Natural killer cell (primary cell): ENCODE data around the gene CD209. TPM values are rescaled to one million over a fixed set of nuclear protein-coding genes. Genes with fewer than 3 reads are reported as not detected.

Experiments used
- ATAC-seq, 3 donors: fragments of 150-1000 bp in 2 of 3; fragments of 200-7000 bp in 1 of 3; cut with Tn5 transposase; 1 replicate in 1 of 3; 2 replicates in 2 of 3; pipeline ENCODE4 v1.10.0; 2021; ENCODE audit warnings: mild to moderate bottlenecking in 2 of 3, moderate library complexity in 2 of 3
- DNase-seq, 2 donors: peaks; one replicate each; pipeline versions ENCODE4 v3.0.0 to v3.0.0-alpha.2; 2013 to 2021; ENCODE audit warnings: mixed read lengths in 1 of 2
- H3K27ac ChIP-seq: one replicate; pipeline ENCODE4 v1.5.1; 2013; ENCODE audit warnings: mild to moderate bottlenecking, low read length
- H3K27me3 ChIP-seq: one replicate; pipeline ENCODE4 v1.6.1; 2013; ENCODE audit warnings: low read length; ENCODE audit not compliant: control insufficient read depth, insufficient read depth
- H3K36me3 ChIP-seq: one replicate; pipeline ENCODE4 v1.6.1; 2013; ENCODE audit warnings: low read length; ENCODE audit not compliant: control insufficient read depth, insufficient read depth
- H3K4me1 ChIP-seq: one replicate; pipeline ENCODE4 v1.6.1; 2013; ENCODE audit warnings: low read length; ENCODE audit not compliant: control insufficient read depth, insufficient read depth
- H3K4me3 ChIP-seq: one replicate; pipeline ENCODE4 v1.5.1; 2013; ENCODE audit warnings: low read length
- H3K9me3 ChIP-seq: one replicate; pipeline ENCODE4 v1.6.1; 2013; ENCODE audit warnings: low read length; ENCODE audit not compliant: control insufficient read depth, insufficient read depth
- H3K27ac Mint-ChIP-seq, 2 donors: one replicate each; pipeline ENCODE4 v1.8.0; 2022; ENCODE audit warnings: mild to moderate bottlenecking in 2 of 2, mixed read lengths in 2 of 2, moderate library complexity in 1 of 2
- H3K27me3 Mint-ChIP-seq, 2 donors: one replicate each; pipeline ENCODE4 v1.8.0; 2022; ENCODE audit warnings: low read depth in 2 of 2, mixed read lengths in 2 of 2
- H3K36me3 Mint-ChIP-seq: one replicate; pipeline ENCODE4 v1.8.0; 2022; ENCODE audit warnings: mixed read lengths
- H3K4me1 Mint-ChIP-seq, 2 donors: one replicate each; pipeline ENCODE4 v1.8.0; 2022; ENCODE audit warnings: mixed read lengths in 2 of 2
- H3K4me3 Mint-ChIP-seq: one replicate; pipeline ENCODE4 v1.8.0; 2022; ENCODE audit warnings: mild to moderate bottlenecking, moderate library complexity, mixed read lengths
- H3K9me3 Mint-ChIP-seq, 2 donors: one replicate each; pipeline ENCODE4 v1.8.0; 2022; ENCODE audit warnings: mixed read lengths in 2 of 2
- CTCF ChIP-seq: fragments of 200-600 bp; IDR thresholded peaks from one replicate; pipeline ENCODE4 v1.8.0; 2022; ENCODE audit warnings: antibody characterized with exemption
- WGBS: methylation state at CpG from one replicate; pipeline ENCODE4 v1.1.7; 2013; ENCODE audit warnings: missing lambda C conversion rate; ENCODE audit not compliant: insufficient coverage; 5-methylcytosine and 5-hydroxymethylcytosine counted together
- intact Hi-C: fragments of 100-400 bp; cut with micrococcal nuclease; formaldehyde crosslinking; loops from one replicate; pipeline ENCODE4 v1.14.2; 2022
- total RNA-seq, 4 donors: library from RNA; stranded (reverse); fragments of 120-200 nt in 1 of 4; gene quantifications; one replicate each; pipeline versions ENCODE4 v1.2.3 to v1.2.4, GENCODE V29; 2013 to 2022

CD209 gene
- total RNA-seq, 3 donors from 2014 or later (not counting 1 experiment from before 2014, with no cell fraction given) = 0.10 TPM; not detected in 2

GRCh38 chr19:7744871-7745650 is 2.3 kb downstream of the CD209 start:
- H3K4me3 ChIP-seq = no peak overlapping the region
- intact Hi-C loops = no loop called here
- H3K27me3 ChIP-seq = no peaks in the 10 kb centered on the region
- no peak overlapping the region for H3K4me3 Mint-ChIP-seq
- no peaks in the 10 kb centered on the region for H3K36me3 ChIP-seq
- peaks cover 0 to 6% of the 10 kb centered on the region in 2 donors for H3K4me1 Mint-ChIP-seq
- H3K27me3 Mint-ChIP-seq = peaks cover 12 to 15% of the 10 kb centered on the region in 2 donors
- no peak overlapping the region for H3K27ac ChIP-seq
- H3K36me3 Mint-ChIP-seq = no peaks in the 10 kb centered on the region
- 84% methylated on average over 11 of the region's 12 CpGs for WGBS
- ATAC-seq (no peak), DNase-seq (no peak)
- H3K4me1 ChIP-seq = no peaks in the 10 kb centered on the region
- no peak for TF ChIP-seq CTCF
- H3K9me3 ChIP-seq = no peaks in the 10 kb centered on the region
- H3K9me3 Mint-ChIP-seq = peaks cover 0 to 3% of the 10 kb centered on the region in 2 donors
- H3K27ac Mint-ChIP-seq = no peak overlapping the region

- Mint-ChIP-seq H3K36me3 (no peaks in the 10 kb centered on the region), H3K4me3 (no peak overlapping the region), H3K27ac (no peak overlapping the region), H3K27me3 (peaks cover 12 to 16% of the 10 kb centered on the region in 2 donors), H3K9me3 (peaks cover 0 to 3% of the 10 kb centered on the region in 2 donors), H3K4me1 (peaks cover 0 to 6% of the 10 kb centered on the region in 2 donors)
- Histone ChIP-seq H3K36me3 (no peaks in the 10 kb centered on the region), H3K9me3 (no peaks in the 10 kb centered on the region), H3K4me3 (no peak overlapping the region), H3K27me3 (no peaks in the 10 kb centered on the region), H3K27ac (no peak overlapping the region), H3K4me1 (no peaks in the 10 kb centered on the region)
- DNase-seq (no peak), ATAC-seq (no peak)
- no peak for TF ChIP-seq CTCF
- intact Hi-C loops = no loop called here
- WGBS = 67% methylated on average over 5 of the region's 5 CpGs
Measured at GRCh38 chr19:7744199-7744786, 3.0 kb downstream of the CD209 start.

DNA sequence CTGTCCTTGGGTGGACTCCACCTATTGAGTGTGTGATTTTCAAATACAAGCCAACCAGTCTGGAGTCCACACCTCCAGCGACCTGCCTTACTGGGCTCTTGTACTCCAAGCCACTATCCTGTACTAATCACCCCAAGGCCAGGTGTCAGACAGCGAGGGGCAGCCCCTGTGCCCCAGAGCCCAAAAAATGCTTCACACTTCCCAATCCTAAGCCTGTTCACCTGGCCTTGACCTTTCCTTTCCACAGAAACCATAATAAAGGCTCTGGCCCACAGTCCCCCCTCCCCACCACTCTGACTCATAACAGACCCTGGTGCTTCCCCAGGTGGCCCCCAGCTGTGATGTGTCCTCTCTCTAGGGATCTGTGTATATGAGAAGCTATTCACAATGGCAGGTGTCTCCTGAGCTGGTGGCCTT is 3.9 kb downstream of the CD209 start:
- intact Hi-C loops = no loop called here
- no peak for TF ChIP-seq CTCF

More for the DNA sequence above, 3.9 kb downstream of the CD209 start:
- DNase-seq (no peak), ATAC-seq (no peak)
- peaks cover 0 to 6% of the 10 kb centered on the region in 2 donors for H3K4me1 Mint-ChIP-seq
- H3K4me3 Mint-ChIP-seq = no peak overlapping the region
- H3K27ac Mint-ChIP-seq = no peak overlapping the region
- no peaks in the 10 kb centered on the region for H3K36me3 Mint-ChIP-seq
- Histone ChIP-seq H3K27ac (no peak overlapping the region), H3K9me3 (no peaks in the 10 kb centered on the region), H3K27me3 (no peaks in the 10 kb centered on the region), H3K36me3 (no peaks in the 10 kb centered on the region), H3K4me1 (no peaks in the 10 kb centered on the region), H3K4me3 (no peak overlapping the region)
- H3K9me3 Mint-ChIP-seq = peaks cover 0 to 3% of the 10 kb centered on the region in 2 donors
- H3K27me3 Mint-ChIP-seq = peaks cover 12 to 19% of the 10 kb centered on the region in 2 donors
- 52% methylated on average over 2 of the region's 2 CpGs for WGBS
